NCI-H1105 (cell line): ENCODE results near the gene WASF2.
"Not testable (repeated sequence)": the region's sequence is repeated elsewhere in the genome, so short reads cannot be mapped to it uniquely, and the experiment has no call there.

Experiments
- DNase-seq: peaks from one replicate; lab custom pipeline; 2025; lab: John Stamatoyannopoulos, UW

Gene WASF2

DNA sequence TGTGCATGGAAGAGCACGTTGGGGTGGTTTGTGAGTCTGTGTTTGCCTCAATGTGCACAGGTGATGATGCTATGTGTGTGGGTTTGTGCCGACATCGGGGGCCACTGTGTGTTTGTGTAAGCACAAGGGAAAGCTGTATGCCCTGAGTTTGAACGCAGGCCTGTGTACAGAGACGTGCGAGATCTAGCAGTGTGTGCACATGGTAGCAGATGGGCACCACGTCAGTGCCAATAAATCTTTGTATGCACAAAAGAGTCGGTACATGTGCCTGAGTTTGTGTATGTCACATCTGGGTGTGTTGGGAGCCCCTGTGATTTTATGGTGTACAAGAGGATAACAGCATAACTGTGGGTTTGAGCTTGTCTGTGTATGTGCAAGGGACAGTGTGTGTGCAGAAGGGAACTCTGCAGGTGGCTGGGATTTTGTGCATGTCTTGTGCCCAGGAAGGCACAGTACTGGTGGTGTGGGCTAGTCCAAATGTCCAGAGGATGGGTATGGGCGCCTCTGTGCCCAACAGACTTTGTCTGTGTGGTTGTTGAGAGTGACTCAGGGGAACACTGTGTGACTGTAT is 32.0 kb upstream of the WASF2 start:
- DNase-seq: no peak

DNA sequence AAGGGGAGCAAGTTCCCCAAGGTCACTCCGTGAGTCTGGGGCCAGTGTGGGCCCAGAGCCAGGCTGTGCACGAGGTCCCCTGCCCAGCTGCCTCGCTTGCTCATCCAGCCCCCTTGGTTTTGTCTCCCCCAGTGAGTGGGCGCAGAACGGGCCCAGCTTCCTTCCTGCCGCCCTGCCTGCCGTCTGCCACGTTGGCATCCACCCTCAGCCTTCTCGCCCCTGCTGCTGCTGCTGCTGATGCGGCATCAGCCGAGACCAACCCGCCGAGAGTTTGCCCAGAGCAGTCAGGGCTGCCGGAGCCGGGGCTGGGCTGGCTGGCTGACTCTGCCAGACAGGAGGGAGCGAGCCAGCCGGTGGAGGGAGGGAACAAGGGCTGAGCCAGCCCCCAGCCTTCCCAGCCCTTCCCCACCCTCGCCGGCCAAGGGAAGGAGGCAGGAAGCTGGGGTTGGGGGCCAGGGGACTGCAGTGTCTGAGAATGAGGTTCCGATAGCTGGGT is 31.4 kb upstream of the WASF2 start:
- DNase-seq: no peak

DNA sequence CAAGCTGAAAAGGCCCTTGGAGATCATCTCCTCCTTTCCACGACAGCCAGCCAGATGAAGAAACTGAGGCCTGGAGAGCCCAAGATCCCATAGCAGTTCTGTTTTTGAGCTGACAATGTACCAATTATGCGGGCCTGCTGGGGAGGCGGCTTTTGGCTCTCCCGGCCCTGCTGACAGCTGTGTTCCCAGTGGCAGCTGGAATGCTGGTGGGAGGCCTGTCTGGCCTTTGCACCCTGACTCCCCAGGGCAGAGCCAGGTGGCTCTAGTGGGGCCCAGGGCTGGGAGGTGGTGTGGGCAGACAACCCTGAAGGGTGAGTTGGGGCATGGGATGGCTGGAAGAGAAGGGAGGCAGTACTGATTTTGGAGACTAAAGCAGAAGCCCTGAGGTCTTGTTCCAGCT is 30.7 kb upstream of the WASF2 start:
- no peak for DNase-seq

DNA sequence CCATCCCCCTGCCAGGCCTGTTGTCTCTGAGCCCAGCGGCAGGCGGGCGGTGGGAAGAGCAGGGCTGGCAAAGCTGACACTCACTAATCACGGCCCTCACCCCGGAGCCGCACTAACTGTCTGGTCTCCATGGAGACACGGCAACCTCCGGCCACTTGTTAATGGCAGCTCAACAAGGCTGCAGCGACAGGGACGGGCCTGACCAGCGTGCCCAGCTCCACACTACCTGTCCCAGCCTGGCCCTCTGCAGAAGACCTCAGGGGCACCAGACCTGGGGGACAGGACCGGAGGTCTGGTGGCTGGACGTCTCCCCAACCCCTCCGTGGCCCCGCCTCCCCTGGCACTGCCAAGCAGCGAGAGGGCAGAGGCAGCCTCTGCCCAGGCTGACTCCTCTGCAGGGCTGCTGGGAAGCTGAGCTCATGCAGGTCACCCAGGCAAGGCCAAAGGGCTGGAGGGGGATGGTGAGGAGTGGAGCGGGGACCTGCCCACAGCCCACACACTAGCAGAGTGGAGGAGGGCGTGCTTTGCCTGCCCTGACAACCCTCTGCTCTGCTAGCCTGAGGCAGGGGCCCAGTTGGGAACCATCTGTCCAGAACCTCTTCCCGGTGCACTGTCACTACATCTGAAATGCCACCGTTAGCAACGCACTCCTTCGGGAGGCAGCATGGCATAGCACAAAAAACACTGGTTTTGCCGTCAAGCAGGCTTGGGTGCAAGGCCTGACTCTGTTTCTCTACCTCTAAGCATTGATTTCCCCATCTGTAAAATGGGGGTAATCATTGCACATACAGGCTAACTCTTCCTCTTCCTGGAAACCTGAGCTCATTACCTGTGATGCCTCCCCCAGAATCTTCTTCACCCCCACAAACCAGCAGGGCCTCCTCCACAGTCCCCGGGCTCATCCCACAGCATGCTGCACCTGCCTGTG is 29.6 kb upstream of the WASF2 start:
- no peak for DNase-seq

DNA sequence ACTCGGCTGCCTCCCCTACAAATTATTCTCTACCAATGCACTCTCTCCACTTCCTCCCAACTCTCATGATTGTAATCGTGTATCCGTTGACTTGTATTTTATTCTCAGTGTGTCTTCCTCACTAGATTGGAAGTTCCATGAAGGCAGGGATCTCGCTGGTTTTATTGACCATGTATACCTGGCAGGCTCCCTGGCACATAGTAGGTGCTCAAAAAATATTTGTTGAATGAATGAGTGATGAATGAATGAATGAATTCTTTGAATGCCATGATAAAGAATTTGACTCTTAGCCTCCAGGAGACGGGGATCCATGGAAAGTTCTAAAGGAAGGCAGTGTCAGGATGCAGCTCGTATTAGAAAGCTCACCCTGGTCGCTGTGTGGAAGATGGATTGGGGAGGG is 28.8 kb upstream of the WASF2 start:
- DNase-seq: no peak

DNA sequence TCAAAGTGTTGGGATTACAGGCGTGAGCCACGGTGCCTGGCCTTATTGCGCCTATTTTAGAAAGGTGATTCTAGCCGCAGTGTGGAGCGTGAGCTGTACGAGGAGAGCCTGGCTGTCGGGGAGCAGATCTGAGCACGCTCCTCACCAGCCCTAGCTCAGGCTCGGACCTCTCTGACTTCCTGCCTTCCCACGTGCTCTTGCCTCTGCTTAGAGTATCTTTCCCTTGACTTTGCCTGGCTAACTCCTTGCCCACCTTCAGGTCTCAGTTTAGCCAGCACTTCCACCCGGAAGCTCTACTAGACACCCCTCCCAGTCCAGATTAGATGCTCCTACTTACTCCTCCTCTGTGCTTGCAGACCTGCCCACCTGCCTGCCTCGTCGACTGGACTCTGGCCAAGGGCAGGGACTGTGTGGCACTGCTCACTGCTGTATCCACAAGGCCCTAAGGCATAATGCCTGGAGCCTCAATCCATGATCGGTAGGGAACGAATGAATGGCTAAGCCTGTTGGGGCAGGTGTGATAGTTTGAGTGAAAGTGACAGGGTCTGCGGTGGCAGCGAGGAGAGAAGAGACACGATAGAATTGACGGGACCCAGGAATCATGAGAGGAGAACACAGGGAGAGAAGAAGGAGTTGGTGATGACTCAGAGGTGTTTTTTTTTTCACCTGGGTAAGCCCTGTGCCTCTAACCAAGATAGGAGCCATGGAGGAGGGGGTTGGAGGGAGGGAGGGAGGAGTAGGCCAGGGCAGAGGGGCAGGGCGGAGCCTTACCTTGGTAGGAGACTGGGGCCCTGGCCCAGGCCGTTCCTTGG is 28.1 kb upstream of the WASF2 start:
- no peak for DNase-seq

DNA sequence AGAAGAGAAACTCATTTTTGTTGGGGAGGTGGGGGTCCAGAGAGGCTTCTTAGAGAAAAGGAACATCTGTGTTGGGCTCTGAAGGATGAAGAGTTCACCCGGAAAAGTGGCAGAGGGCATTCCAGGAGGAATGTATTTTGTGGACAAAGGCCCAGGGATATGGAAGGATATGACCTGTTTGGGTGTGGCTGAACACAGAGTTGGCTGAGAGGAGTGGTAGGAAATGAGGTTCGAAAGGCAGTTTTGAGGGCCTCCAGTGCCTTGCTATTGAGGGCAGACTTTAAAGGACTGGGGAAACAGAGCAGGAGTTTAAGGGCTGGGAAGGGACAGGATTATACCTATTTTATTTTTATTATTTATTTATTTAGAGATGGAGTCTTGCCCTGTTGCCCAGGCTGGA is 27.3 kb upstream of the WASF2 start:
- no peak for DNase-seq

DNA sequence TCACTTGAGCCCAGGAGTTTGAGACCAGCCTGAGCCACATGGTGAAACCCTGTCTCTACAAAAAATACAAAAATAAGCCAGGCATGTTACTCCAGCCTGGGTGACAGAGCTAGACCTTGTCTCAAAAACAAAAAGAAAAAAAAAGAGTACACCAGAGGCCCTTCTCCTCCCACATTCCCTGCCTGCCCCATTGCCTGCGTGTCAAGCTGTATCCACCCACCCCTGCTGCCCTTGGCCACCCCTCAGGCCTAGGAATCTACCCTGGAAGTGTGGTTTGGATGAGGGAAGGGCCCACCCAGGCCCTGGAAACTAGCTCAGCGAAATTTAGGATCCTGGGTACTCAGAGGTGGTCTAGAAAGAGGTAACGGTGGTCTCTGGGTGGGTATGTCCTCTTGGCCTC is 25.7 kb upstream of the WASF2 start:
- no peak for DNase-seq

DNA sequence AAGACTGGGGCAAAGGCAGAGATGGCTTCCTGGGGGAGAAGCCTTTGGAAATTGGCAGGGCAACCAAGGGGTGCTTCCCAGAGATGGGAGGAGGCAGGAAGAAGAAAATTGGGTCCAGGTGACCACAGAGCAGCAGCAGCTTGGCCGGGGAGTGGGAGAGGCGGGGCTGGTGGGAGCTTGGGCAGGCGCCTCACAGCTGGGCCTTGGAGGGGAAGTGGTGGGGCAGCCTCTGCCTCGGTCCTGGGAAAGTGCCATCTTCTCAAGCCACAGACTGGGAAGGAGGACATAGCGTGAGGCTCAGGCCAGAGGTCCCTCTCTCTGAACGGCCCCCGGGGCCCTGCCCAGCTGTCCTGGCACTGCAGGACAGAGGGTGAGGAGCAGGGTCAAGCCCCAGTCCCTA is 24.0 kb upstream of the WASF2 start:
- no peak for DNase-seq

DNA sequence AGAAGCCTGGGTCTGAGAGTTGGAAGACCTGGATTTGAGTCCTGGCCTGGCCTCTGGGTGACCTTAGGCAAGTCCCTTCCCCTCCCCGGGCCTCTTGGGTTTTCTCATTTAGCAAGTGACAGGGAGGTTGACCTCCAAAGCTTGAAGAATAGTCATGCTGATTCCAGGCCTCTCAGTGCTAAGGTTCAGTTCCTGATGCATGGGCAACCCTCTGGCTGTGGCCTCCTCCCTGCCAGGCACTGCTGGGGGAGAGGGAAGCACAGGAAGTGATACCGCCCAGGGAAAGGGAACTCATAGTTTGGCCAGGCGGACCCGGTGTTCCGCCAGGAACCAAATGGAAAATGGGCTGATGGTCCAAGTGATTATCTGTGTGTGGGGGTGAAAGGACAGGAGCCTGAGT is 23.6 kb upstream of the WASF2 start:
- no peak for DNase-seq

DNA sequence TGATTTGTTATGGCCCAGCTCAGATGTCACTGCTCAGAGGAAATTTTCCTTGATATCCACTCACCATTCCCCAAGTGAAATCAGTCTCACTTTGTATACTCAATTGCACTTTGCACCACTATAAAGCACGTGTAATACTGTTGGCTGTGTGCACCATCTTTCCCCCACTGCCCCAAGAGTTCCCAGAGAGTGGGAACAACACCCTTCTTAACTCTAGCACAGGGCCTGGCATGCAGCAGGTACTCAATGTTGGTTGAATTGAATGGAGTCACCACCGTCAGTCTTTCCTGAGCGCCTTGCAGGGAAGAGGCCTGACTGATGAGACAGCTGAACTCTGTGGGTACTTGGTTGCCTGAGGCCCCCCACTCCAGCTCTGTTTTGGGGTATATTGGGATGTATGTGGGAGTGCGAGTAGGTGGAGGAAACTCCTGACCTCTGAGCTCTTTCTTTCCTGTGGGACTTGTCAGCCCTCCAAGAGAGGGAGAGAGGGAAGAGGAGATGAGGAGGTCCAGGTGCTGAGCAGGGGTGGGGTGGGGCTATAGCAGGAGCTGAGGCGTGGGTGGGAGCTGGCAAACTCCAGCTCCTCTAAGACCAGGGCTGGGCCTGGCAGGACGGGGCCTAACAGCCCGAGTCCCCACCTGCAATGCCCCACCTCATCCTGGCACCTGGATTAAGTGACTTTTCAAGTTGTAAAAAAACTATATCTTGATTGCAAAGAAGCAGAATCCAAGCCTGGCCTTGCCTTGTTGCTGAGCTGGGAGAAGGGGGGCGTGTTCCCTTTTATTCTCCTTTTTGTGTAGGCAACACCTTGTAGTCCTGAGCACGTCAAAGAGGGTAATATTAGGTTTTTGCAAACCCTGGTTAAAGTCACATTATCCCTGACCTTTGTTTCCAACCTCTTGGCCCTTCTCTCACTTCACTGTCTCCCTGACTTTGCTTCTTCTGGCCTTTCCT is 19.4 kb upstream of the WASF2 start:
- DNase-seq: no peak

DNA sequence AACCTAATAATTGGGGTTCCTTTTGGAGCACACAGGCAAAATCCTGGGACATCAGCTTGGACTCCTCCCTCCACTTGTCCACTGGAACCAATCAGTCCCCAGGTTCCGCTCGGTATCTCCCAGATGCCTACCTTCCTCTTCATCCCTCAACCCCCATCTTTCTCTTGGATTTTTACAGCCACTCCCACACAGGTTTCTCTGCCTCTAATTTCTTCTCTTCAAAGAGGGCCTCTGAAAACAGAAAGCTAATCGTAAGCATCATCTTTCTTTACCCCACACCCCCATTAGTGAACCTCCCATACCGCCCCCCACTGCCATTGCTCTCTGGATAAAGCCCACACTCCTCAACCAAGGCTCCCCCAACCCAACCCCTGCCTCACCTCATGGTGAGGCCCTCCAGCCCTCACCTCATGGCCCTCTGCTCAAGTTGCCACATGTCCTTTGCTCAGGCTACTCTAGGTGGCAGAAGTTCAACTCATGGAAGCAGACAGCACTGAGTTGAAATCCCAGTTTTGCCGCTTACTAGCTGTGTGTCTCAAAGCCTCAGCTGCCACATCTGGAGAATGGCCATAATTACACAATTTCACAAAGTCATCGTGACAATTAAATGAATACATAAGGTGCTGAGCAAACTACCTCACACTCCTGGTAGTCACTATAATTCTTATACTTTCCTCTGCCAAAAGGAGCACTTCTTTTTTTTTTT is 18.1 kb upstream of the WASF2 start:
- DNase-seq: no peak

DNA sequence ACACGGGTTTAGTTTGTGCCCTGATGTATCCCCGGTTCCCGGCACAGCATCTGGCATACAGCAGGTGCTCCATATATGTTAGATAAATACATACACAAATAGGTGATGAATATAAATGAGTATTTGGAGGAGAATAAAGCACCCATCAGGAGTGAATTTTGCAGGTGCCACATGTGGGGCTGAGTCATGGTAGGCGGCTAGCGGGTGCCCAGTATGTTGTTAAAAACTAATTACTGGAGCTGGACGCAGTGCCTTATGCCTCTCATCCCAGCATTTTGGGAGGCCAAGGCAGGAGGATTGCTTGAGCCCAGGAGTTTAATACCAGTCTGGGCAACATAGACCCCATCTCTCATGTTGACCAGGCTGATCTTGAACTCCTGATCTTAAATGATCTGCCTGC is 16.7 kb upstream of the WASF2 start:
- DNase-seq: no peak

DNA sequence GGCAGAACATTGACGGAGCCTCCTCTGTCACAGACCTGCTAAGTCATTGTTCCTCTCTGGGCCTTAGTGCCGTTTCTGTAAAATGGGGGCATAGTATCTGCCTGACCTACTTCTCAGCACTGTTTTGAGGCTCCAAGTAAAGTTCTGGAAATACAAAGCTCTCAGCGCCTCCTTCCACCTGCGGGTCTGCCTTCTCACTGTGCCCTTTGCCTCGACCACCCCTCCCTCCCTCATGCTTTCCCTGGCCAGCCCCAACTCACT is 15.4 kb upstream of the WASF2 start:
- no peak for DNase-seq

DNA sequence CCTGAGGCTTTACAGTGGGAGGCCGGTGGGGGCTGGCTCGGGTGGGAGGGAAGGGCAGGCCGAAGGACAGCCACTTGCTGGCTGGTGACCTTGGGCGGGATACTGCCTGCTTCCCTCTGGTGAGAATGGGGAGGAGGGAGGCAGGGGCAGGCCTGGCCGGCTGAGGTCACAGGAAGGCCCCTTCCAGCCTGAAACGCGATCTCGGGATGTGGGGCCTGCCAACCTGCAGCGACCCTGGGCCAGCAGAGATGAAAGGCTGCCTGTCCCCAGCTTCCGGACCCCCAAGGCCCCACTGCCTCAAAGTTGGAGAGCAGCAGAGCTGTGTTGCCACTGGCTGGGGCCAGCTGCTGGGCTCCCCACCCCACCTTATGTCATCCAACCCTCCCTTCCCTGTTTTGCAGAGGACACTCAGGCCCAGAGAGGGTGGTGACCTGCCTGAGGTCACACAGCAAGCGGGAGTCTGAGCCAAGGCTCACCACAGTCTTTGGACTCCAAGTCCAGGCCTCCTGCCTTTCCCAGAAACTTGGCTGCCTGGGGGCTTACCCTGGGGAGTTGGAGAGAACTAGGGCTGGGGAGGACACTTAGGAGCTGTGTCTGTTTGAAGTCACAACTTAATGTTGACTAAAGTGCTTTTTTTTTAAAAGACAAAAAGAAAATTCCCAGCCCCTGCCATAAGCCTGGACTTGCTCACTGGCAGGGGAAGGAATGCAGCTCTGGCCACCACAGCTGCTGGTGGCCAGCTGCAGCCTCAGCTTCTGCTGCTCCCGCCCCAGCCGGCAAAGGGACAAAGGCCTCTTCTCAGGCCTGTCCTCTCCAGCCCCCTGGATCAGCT is 14.8 kb upstream of the WASF2 start:
- no peak for DNase-seq

DNA sequence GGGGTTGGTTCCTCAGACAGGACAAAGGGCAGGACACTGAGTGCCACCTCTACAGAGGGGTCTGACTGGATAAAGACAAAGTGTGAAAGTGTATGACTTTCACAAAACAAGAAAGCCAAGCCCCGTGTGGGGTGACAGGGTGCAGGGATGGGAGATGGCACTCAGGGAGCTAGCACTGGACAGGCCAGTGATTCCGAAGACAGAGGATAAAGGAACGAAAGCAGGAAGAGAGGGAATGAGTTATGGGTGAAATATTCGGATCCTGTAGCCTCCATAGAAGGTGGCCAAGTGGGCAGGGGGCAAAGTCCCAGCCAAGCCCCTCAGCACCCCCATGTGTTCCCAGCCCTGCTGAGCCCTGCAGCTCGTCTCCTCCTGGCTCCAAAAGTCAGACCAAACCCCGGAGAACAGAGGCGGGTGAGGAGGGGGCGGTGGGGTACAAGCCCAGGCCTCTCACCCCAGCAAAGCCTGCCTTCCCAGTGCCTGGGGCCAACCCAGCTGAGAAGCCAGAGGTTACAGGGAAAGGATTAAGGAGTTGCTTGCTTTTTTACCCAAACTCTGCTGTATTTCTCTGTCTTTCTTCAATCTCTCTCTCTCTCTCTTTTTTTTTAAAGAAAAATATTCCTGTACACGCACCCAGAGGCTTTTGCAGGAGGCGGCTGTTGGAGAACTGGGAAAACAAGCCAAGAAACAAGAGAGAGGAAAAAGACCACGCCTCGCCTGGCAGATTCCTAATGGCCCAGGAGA is 14.0 kb upstream of the WASF2 start:
- DNase-seq: no peak

DNA sequence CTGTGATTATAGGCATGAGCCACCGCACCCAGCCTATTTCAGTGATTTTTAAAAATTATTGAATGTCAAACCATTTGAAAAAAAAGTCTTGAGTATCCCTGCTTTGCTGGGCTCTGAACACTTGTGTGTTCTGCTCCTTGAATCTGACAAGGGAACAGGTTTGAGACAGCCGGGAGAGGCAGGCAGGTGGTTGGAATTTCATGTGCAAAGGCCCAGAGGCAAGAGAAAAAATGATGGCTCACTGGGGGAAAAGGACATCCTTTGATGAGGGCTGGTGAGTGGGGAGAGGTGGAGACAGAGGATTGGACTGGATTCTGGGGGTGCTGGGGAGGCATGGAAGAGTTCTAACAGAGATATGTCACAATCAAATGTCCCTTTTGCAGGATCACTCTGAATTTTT is 13.1 kb upstream of the WASF2 start:
- DNase-seq: no peak

DNA sequence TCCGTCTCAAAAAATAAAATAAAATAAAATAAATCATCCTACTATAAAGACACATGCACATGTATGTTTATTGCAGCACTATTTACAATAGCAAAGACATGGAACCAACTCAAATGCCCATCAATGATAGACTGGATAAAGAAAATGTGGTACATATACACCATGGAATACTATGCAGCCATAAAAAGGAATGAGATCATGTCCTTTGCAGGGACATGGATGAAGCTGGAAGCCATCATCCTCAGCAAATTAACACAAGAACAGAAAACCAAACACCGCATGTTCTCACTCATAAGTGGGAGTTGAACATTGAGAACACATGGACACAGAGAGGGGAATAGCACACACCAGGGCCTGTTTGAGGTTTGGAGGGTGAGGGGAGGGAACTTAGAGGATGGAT is 11.2 kb upstream of the WASF2 start:
- not testable (repeated sequence) for DNase-seq

DNA sequence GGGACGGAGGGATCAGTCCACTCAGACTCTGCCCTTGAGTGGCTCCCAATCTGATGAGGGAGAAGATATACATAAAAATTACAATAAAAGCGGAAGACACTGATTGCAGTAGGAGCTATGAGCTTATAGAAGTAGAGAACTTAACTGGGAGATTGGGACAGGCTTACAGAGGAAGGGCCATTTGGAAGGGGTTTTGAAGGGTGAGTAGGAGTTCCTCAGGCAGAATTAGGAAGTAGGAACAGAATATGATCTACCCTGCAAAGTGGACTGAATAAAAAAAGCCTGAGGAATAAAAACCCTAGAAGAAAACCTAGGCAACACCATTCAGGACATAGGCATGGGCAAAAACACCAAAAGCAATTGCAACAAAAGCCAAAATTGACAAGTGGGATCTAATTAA is 9.2 kb upstream of the WASF2 start:
- DNase-seq: no peak
